HUDEP-2 (cell line): ENCODE measurements around the gene AGPS.
A peak's percentile ranks its signal among the peaks of the same experiment; 100 is the strongest.

Experiments used
- DNase-seq, 76 experiments: peaks; one replicate each; lab custom pipeline; 2025; ENCODE audit not compliant: unreplicated experiment in 76 of 76; lab: John Stamatoyannopoulos, UW

Gene AGPS

GRCh38 chr2:177383935-177384334 is 8.6 kb upstream of the AGPS start:
- DNase-seq = no peak

DNA sequence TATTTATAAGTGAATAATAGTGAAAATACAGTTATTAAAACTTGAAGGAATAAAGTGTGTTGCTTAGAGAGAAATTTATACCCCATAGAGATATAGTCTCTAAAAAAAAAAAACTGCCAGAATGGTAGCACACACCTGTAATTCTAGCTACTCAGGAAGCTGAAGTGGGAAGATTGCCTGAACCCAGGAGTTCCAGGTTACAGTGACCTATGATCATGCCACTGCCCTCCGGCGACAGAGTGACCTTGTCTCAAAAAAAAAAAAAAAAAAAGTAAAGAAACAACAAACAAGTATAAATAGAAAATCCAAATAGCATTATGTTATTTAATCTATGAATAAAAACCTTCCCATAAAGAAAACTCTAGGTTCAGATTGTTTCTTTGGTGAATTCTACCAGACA is 7.4 kb upstream of the AGPS start:
- DNase-seq = no peak

DNA sequence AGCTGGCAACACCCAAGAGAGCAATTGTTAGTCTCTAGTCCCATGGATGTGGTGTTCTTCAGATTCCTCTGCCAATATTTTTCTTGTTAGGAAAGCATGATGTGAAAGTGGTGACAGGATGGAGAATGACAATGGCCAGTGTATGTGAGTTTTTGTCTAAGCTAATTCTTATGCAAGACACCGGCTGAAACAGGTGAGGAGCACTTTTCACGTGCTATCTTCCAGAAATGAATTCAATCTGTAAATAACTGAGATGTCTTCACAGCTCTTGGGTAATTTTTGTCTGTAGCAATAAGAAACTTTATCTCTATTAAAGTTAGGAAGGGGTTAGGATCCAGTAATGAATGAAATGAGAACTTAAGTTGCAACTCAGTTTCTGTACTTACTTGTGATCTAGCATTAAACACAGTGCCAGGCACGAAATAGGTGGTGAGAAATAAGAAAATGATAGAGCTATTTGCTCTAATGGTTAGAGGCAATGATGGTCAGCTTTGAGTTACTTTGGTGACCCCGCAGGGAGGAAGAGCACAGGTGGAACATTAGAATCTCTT is 676 bp upstream of the AGPS start:
- peak in 1 of 76 experiments; percentile 4 for DNase-seq

DNA sequence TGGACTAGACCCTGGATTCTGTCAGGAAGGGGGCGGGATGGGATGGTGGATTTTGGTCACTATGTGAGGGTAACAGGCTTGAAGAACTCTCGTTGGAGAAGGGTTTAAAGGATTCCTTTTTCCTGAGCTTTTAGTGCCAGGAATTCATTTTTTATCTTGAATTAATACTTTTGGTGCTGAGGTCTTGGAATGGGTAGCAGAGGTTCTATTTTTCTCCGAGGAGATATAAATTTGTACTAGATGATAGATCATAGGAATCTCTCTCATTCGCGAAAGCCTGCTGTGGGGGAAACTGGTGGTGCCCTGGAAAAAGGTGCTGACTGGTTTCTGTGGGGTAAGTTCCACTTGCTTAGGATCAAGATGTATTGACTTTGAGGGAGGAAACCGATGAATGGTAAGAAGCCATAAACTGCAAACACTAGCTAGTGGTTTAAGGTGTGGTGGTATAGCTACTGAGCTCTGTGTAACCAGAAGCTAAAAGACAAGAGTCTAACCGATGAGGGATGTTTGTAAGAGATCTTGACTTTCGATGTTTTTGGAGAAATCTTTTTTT is 706 bp downstream of the AGPS start:
- DNase-seq = peak in 5 of 76 experiments; percentile 1 to 14 (median 9)

DNA sequence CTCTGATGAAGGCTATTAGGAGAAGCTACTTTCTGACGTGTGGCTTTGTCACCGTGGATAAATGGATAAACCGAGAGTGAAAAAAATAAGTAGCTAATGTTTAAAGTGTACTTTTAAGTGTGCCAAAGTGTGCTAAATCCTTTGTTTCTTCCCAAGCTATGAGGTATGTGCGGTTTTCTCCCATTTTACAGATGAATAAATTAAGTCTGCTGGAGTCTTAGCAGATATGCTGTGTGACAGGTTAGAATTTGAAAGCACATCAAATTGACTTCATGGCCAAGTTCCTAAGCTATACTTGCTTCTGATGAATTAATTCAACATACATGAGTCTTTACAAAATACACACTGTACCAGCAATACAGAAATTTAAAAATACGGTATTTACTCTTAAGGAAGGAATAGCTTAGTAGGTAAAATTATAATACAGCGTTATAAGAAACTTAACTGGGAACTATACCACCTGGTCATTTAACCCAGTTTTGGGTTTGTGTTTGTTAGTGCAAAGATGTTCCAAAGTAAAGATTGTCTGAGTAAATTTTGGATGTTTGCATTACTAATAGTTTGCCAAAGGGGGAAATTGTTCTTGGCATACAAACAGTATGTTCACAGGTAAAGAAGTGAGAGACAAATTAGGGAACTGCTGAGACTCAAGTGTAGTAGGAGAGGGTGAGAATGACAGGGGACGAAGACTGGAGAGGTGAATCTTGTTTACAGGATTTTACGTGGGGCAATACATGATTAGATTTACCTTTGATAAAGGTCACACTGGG is 1.4 kb downstream of the AGPS start:
- no peak for DNase-seq

GRCh38 chr2:177394594-177394973 is 2.0 kb downstream of the AGPS start:
- no peak for DNase-seq

DNA sequence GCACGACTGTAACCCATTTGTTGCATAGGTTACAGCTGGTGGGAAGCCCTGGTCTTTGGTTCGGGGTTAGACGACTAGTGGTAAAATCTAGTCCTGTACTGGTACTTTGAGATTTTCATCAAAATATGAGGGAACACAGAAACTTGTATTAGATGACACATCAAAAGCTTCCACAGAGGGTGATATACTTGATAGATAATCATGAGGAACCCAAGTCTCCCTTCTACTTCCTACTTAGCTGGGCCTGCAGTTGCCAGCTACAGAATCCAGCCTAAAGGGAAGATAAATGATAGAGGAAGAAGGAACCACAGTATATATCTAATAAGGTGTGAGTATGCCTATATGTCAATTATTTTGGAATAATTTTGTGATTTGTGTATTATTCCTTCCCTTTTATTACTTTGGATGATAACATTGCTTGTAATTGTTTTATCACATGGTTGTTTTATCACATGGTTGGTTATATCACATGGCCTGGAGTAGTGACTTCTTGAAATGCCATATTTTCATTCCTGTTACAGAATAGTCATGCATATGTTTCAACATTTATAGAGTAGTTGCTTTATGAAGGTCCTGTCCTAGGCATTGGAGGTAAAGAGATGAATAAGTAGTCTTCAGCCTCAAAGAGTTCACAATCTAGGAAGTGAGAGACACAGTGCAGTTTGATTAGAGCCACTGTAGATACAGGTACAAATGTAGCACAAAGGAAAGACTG is 2.9 kb downstream of the AGPS start:
- no peak for DNase-seq

- DNase-seq = no peak
Observed at GRCh38 chr2:177396703-177397460, 4.3 kb downstream of the AGPS start.

DNA sequence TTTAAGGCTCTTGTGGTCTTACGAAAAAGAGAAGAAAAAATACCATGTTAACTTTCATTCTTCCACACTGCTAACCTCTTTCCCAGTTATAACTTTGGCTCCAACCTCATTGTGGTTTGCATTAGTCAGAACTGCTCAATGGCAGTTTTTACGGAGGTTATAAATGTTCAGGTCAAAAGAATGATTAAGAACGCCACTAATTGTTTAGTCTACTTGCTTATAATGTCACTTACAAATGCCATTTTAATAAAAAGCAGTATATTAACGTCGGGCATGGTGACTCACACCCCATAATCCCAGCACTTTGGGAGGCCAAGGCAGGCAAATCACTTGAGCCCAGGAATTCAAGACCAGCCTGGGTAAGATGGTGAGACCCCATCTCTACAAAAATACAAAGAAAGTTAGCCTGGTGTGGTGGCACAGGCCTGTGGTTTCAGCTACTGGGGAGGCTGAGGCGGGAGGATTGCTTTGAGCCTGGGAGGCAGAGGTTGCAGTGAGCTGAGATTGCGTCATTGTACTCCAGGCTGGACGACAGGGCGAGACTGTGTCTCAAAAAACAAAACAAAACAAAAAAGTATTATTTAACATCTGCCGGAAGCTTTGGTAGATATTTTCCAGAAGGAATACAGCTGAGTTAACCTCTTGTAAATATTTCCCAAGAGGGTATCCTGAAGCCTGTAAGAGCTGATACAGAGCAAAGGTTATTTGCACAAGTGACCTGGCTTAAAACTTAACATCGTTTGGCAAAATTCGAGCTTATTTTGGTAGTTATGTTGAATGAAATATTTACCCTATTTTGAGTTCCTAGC is 5.1 kb downstream of the AGPS start:
- no peak for DNase-seq

DNA sequence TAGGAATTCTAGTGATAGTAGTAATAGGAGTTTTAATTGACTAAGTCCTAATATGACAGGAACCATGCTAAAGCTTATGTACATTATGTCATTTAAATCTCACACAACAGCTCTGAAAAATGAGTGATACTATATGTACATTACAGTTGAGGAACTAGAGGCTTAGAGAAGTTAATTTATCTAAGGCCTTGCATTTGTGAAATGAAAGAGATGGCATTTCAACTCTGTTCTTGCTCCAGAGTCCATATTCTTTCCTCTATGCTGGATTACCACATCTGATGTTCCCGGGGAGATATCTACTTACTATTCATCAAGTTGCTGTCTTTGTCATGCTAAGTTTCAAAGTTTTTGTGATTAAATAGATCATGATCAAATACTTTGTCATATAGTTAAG is 5.7 kb downstream of the AGPS start:
- no peak for DNase-seq

DNA sequence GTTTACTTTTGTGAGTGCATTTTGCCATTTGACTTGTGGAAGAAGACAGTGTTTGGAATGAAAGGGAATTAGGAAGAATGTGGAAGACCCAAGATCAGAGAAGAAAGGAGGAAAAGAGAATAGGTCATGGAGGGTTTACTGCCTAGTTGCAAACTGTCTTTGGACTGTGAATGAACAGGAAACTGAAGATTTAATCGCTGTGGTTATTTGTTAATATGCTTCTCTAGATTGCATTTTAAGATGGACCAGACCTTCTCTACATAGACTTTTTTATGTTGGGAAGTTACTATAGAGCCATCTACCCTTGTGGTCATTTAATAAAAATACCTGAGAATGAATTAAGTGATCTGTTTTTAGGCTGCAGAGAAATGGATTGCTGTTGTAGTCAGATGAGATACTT is 6.2 kb downstream of the AGPS start:
- DNase-seq = no peak

- DNase-seq = no peak
Observed at GRCh38 chr2:177399376-177399775, 6.8 kb downstream of the AGPS start.

DNA sequence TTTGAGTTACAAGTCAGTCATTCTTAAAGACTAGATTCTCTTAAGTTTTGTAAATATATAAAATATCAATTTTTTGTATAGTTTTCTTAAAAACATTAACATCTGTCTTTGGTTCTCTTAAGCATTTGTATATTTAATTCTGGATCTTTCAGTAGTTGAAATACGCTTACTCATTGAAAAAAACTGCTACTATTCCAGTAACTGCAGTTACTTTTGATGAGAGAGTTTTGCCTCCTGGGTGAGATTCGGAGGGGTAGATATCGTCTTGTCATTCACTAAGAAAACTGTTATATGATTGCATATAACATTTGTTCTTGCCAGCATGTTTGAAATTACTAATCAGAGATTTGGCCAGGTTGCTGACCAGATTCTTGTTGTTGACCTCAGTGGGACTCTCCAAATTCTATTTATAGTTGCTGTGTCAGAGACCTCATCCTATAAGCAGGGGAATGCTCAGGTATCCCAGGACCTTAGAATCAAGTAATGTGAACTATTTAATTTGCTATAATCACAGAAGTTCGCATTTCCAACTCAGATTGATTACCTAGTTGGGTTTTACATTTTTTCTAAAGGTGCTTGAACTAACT is 7.9 kb downstream of the AGPS start:
- DNase-seq = no peak

DNA sequence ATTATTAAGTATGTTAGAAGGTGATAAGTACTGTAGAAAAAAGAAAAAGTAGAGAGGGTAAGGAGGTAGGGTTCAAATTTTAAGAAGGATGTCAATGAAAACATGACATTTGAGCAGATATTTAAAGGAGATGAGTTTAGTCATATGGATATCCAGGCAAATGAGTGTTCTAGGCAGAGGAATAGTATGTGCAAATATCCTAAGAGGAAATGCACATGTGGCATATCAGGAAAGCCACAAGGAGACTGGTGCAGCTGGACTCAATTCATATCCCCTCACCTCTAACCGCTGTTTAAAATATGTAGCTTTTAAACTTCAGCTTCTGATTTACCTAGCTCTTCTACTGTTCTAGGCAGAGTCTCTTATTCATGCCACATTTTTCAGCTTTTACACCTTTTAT is 9.5 kb downstream of the AGPS start:
- DNase-seq = no peak

DNA sequence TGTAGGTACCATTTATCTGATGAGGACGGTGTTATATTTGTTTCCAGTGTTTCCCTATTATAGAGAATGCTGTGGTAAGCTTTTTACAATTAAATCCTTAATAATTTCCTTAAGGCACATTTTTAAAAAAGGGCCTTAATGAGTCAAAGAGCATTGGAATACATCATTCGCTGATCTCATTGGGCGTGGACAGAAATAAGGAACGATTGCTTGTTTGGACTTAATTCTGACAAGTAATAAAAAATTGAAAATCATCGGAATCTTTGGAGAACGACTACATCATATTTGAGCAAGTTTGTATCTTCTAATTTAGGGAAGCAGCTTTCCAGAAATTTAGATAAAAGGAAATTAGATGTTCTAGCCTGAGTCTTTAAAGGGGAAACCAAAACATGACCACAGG is 11.3 kb downstream of the AGPS start:
- no peak for DNase-seq

DNA sequence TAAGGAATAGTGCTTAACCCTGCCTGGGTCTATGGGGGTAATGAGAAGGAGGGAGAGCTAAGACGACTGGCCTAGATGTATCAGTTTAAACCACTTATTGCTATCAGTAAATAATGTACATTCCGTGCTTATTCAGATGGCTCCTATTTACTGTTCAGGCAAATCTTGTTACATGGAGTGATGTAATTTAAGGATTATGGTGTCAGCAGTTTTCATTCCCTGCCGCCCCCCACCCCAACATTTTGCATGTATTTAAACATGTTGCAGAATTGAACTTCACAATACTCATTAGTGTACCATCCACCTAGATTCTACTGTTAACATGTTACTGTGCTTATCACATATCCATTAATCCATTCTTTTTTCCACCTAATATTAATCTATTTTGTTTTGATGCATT is 11.7 kb downstream of the AGPS start:
- DNase-seq = no peak

GRCh38 chr2:177405029-177405692 is 12.6 kb downstream of the AGPS start:
- no peak for DNase-seq

DNA sequence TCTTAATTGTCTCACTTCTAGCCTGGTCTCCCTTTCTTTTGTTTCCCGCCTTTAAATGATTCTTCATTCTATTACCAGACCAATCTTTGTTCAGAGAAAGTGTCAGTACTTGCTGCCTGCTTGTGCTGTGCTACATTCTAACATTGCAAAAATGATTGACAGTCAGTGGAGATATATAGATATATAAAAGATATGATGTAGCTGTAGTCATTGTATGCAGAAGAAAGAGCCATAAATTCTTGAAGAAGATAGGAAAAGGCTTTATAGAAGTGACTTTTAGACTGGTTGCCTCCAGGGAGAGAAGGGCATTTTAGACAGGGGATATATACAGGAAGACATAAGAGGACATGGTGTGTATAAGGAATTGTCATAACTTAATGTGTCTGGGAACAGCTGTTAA is 13.6 kb downstream of the AGPS start:
- no peak for DNase-seq

DNA sequence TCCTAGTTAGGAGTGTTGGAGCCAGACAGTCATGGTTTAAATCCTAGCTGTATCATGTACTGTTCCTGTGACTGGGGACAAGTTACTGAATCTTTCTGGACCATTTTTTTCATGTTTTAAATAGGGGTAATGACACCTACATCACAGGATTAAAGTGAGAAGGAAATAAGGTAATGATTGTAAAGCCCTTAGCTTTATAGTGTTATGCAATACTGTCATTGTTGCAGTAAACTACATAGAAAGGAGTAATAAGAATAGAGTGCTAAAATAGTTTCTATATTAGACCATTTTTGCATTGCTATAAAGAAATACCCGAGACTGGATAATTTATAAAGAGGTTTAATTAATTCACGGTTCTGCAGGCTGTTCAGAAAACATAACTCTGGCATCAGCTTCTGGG is 14.5 kb downstream of the AGPS start:
- no peak for DNase-seq
